ENCODE data around the gene ASPDH. TPM values are rescaled to one million over a fixed set of nuclear protein-coding genes. Genes with fewer than 3 reads are reported as not detected.
A peak's percentile ranks its signal among the peaks of the same experiment; 100 is the strongest.

ASPDH gene
- total RNA-seq = not detected
- long read RNA-seq, donor 1 = 0 reads
- long read RNA-seq, donor 2 = 0 reads

DNA sequence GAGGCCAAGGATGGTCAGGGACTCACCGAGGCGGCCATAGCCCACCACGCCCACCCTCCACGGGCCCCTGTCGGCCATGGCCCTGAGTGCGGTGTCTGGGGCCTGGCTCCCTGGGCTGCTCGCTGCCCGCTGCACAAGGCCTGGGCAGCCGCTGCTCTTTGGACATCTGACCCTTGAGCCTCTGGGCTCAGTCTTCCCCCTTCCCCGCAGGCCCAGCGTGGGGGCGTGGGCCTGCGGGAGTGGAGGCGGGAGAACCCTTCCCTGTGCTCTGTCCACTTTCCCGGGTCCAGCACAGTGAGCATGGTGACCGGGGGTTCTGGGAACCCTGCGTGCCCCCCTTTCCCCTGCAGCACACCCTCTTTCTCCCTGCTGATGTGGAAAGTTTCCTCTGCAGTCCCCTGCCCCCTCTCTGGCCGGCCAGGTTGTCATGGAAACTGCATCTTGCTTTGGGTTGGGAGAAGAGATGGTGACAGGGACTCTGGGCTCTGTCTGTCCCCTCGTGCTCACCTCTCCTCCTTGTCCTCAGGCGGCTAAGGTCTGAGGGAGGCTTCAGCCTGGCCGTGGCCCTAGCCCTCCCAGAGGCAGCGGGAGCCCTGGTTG, at the start of gene ASPDH:
TSS of gene ASPDH (minus strand) at position 168 of the 600 bp plus-strand sequence. CDS start at position 78, 90 bp downstream.
- intact Hi-C loops (cut with DNase I, micrococcal nuclease) = no loop called here

DNA sequence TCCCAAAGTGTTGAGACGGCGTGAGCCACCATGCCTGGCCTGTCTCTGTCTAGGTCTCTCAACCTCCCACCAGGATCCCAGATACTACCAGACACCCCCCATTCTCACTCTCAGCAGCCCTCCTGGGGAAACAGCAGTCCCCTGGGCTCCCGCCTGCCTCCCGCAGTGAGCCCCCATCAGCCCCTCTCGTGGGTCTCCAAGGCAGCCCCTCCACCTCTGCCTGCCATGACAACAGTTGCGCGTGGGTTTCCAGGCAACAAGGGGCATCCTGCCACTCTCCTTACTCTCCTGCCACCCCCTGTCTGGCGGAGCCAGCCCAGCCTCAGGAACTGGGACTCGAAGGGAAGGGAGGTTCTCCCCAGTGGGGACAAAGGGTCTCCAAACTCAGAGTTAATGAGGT, 49.3 kb upstream of the ASPDH start:
- Histone ChIP-seq H3K9me3 (no peaks in the 10 kb centered on the region), H3K36me3 (ENCODE audit: low read depth) (no peaks in the 10 kb centered on the region), H3K4me3 (no peak overlapping the region), H3K4me1 (ENCODE audit: low read depth) (no peaks in the 10 kb centered on the region)
- ATAC-seq = no peak
- TF ChIP-seq, protein P1, sequence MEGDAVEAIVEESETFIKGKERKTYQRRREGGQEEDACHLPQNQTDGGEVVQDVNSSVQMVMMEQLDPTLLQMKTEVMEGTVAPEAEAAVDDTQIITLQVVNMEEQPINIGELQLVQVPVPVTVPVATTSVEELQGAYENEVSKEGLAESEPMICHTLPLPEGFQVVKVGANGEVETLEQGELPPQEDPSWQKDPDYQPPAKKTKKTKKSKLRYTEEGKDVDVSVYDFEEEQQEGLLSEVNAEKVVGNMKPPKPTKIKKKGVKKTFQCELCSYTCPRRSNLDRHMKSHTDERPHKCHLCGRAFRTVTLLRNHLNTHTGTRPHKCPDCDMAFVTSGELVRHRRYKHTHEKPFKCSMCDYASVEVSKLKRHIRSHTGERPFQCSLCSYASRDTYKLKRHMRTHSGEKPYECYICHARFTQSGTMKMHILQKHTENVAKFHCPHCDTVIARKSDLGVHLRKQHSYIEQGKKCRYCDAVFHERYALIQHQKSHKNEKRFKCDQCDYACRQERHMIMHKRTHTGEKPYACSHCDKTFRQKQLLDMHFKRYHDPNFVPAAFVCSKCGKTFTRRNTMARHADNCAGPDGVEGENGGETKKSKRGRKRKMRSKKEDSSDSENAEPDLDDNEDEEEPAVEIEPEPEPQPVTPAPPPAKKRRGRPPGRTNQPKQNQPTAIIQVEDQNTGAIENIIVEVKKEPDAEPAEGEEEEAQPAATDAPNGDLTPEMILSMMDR (IDR thresholded peaks at IDR 0.05) = no peak
- intact Hi-C loops (cut with DNase I, micrococcal nuclease) = no loop called here
- no peak for DNase-seq

More for the DNA sequence above, at the start of gene ASPDH:
- TF ChIP-seq, protein P1 (IDR thresholded peaks at IDR 0.05) = no peak
- Histone ChIP-seq H3K4me1 (ENCODE audit: low read depth) (peaks cover 5% of the 10 kb centered on the region), H3K4me3 (no peak within 1 kb of the TSS), H3K9me3 (no peaks in the 10 kb centered on the region), H3K36me3 (ENCODE audit: low read depth) (peaks cover 3% of the 10 kb centered on the region)
- peak in 2 of 3 donors; percentile 23 to 42 for DNase-seq
- no peak for ATAC-seq

DNA sequence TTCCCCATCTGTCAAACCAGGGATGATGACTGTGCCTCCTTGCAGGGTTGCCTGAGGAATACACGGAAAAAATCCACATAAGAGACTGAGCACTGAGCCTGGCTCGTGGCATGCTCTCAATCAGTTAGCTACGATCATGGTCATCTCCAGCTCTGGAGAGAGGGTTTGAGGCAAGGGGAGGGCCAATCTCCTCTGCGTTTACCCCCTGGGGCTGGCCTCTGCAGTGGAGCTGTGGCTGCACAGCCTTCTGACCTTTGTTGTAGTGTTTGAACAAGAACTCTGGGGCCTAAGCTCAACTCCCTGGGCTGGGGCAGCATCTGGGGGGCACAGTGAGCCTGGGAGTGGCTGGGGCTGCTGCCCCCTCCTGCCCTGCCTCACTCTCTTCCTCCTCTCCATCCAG, 48.6 kb upstream of the ASPDH start:
- intact Hi-C loops (cut with DNase I, micrococcal nuclease) = no loop called here
- TF ChIP-seq, protein P1 (IDR thresholded peaks at IDR 0.05) = no peak
- Histone ChIP-seq H3K9me3 (no peaks in the 10 kb centered on the region), H3K4me1 (ENCODE audit: low read depth) (no peaks in the 10 kb centered on the region), H3K36me3 (ENCODE audit: low read depth) (no peaks in the 10 kb centered on the region), H3K4me3 (no peak overlapping the region)
- no peak for DNase-seq
- no peak for ATAC-seq

DNA sequence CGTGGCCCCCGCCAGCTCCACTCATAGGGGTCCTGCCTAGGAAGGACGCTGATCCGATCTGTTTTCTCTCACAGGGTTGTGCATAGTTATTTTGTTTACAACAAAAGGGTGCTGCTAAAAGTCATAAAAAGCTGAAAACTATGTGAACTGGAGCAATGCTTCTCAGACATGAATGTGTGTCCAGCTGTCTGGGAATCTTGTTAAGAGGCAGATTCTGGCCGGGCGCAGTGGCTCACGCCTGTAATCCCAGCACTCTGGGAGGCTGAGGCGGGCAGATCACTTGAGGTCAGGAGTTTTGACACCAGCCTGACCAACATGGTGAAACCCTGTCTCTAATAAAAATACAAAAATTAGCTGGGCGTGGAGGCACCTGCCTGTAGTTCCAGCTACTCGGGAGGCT, 45.9 kb upstream of the ASPDH start:
- ATAC-seq = no peak
- TF ChIP-seq, protein P1 (IDR thresholded peaks at IDR 0.05) = no peak
- Histone ChIP-seq H3K4me3 (no peak overlapping the region), H3K9me3 (no peaks in the 10 kb centered on the region), H3K4me1 (ENCODE audit: low read depth) (peaks cover 8% of the 10 kb centered on the region), H3K36me3 (ENCODE audit: low read depth) (no peaks in the 10 kb centered on the region)
- intact Hi-C loops (cut with DNase I, micrococcal nuclease) = no loop called here
- DNase-seq = no peak

DNA sequence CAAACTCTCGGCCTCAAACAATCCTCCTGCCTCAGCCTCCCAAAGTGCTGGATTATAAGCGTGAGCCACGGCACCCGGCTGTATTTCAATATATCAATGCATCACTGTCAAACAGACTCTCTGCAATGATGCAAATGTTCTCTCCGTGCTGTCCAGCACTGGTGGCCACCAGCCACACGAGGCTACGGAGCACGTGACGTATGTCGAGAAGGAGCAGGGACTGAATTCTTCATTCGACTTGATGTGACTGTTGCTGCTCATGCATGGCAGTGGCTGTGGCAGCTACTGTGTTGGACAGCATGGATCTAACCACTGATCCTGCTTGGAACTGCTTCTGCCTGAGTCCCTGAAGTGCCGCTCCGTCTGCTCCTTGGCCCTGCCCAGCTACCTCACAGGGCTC, 44.7 kb upstream of the ASPDH start:
- Histone ChIP-seq H3K9me3 (no peaks in the 10 kb centered on the region), H3K4me3 (no peak overlapping the region), H3K4me1 (ENCODE audit: low read depth) (peaks cover 8% of the 10 kb centered on the region), H3K36me3 (ENCODE audit: low read depth) (no peaks in the 10 kb centered on the region)
- DNase-seq = no peak
- intact Hi-C loops (cut with DNase I, micrococcal nuclease) = no loop called here
- TF ChIP-seq, protein P1 (IDR thresholded peaks at IDR 0.05) = no peak
- no peak for ATAC-seq

DNA sequence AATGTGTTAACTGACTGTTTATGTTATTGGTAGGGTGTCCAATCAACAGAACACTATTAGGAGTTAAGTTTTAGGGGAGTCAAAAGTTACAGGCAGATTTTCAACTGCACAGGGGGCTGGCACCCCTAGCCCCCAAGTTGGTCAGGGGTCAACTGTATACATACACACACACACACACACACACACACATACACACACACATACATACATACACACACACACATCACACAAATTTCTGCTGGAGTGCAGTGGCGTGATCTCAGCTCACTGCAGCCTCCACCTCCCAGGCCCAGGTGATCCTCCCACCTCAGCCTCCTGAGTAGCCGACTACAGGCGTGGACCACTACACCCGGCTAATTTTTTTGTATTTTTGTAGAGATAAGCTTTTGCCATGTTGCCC, 44.3 kb upstream of the ASPDH start:
- Histone ChIP-seq H3K36me3 (ENCODE audit: low read depth) (no peaks in the 10 kb centered on the region), H3K4me1 (ENCODE audit: low read depth) (peaks cover 8% of the 10 kb centered on the region), H3K9me3 (no peaks in the 10 kb centered on the region), H3K4me3 (no peak overlapping the region)
- ATAC-seq (no peak), DNase-seq (no peak)
- intact Hi-C loops (cut with DNase I, micrococcal nuclease) = no loop called here
- TF ChIP-seq, protein P1 (IDR thresholded peaks at IDR 0.05) = no peak
